ENCODE measurements around the gene PSG3.
"Not testable (repeated sequence)": the region's sequence is repeated elsewhere in the genome, so short reads cannot be mapped to it uniquely, and the experiment has no call there.

The PSG3 gene

DNA sequence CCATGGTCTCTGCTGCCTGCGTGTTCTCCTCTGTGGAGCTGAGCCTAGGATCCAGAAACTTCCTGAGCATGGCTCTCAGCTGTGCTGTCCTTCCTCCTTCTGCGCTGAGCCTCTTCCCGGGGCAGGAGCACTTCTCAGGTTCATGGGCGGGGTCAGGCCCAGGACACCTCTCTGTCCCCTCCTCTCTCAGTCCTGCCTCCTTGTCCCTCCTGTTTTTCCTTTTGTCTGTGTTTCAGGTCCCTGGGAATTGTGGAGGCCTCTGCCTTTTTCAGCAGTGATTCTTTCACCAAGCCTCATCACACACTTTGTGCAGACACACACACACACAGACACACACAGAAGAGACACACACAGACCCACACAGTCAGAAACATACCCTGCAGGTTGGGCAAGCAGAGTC, at the start of gene PSG3:
Gene PSG3 (minus strand): TSS at position 101 of the 400 bp plus-strand sequence. CDS start 97 bp downstream, at position 4.
- DNase-seq (ENCODE audit: low read depth in 2 of 2), result not testable (repeated sequence)

DNA sequence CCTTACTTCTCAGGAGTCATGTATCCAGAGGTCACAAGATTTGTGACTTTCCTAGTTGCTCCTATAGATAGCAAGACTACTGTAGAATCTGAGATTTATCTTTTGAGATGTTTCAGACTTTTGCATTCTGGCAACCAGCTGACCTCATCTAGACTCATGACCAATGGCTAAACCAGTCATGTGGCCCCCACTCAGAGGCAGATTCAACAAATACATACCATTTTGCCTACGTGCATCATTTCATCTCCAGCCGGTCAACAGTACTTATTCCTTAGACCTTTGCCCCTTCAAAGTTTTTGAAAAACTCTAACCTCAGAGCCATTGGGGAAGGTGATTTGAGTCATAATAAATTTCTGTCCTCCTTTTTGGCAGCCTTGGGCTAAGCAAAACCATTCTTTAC, 48.5 kb upstream of the PSG3 start:
- DNase-seq (ENCODE audit: low read depth in 2 of 2), result not testable (repeated sequence)

DNA sequence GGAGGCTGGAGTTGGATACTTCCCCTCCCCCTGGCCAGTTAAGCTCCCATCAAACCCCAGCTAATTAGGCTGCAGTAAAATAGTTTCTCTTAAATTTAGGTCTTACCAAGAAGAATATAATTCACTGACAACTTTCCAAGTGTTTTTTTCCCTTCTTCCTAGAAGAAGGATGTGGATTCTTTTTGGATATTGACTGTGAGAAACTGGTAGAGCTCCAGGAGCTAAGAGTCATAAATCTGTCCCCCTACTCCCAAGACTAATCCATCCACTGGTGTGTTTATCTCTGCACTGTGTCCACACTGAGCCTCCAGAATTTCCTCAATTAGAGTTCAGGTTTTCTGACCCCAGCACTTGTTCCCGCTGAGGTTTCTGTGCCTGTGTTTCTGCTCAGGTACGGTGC, 47.5 kb upstream of the PSG3 start:
- not testable (repeated sequence) for DNase-seq (ENCODE audit: low read depth in 2 of 2)

DNA sequence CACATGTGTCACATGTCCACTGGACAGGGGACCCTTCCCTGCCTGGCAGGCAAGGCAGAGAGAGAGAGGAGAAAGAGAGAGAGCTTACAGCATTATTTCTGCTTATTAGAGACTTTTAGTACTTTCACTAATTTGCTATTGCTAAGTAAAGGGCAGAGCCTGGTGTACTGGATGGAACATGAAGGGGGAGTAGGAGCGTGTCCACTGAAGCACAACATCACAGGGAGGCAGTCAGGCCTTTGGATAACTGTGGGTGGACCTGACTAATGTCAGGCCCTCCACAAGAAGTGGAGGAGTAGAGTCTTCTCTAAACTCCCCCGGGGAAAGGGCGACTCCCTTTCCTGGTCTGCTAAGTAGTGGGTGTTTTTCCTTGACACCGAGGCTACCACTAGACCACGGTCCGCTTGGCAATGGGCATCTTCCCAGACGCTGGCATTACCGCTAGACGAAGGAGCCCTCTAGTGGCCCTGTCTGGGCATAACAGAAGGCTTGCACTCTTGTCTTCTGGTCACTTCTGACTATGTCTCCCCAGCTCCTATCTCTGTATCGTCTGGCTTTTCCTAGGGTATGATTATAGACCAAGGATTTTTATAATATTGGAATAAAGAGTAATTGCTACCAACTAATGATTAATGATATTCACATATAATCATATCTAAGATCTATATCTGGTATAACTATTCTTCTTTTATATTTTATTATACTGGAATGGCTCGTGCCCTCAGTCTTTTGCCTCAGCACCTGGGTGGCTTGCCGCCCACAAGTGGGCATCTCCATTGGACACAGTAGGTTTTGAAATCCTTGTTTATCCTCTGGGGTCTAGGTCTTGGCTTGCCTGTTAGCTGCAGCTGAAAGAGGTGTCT, 36.7 kb upstream of the PSG3 start:
- peak; percentile 9 to 12 for DNase-seq (ENCODE audit: low read depth in 2 of 2)

DNA sequence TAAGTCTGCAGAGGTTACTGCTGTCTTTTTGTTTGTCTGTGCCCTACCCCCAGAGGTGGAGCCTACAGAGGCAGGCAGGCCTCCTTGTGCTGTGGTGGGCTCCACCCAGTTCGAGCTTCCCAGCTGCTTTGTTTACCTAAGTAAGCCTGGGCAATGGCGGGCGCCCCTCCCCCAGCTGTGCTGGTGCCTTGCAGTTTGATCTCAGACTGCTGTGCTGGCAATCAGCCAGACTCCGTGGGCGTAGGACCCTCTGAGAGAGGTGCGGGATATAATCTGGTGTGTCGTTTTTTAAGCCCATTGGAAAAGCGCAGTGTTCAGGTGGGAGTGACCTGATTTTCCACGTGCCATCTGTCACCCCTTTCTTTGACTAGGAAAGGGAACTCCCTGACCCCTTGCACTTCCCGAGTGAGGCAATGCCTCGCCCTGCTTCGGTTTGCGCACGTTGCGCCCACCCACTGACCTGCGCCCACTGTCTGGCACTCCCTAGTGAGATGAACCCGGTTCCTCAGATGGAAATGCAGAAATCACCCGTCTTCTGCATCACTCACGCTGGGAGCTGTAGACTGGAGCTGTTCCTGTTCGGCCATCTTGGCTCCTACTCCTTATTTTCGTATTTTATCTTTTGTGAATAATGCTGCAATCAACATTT, 34.4 kb upstream of the PSG3 start:
- not testable (repeated sequence) for DNase-seq (ENCODE audit: low read depth in 2 of 2)

DNA sequence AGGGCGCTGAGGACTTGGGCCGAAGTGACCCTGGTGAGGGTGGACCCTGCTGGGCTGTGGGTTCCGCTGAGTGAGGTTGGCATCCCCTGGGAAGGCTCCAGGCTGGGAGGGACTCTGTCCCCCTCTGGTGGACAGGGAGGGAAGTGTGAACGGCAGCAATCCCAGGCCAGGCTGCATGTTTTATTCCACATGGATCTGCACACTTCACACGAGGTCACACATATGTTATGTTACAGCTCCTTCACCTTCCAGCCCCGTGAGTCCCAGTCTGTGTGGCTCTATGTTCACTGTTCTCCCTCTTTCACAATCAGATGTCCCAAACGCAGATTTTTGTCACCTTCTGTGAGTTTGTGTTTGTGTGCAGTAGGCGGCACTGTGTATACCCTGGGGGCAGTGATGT, 27.0 kb upstream of the PSG3 start:
- DNase-seq (ENCODE audit: low read depth in 2 of 2), result not testable (repeated sequence)

DNA sequence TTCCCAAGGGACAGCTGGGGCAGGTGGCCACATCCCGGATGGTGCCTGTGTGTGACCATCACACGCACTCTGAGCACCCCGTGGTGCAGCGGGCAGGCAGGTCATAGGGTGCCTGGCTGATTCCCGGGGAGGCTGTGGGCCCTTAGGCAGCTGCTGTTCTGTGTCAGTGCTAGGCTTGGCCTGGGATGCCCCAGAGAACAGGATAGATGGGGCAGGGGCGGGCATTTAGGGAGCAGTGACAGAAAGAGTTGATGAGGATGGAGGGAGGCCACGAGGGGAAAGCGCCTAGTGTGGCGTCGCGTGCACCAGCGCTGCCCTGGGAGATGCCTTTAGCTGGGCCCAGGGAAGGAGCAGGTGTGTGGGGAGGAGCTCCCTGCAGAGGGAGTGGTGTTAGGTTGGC, 26.6 kb upstream of the PSG3 start:
- not testable (repeated sequence) for DNase-seq (ENCODE audit: low read depth in 2 of 2)

DNA sequence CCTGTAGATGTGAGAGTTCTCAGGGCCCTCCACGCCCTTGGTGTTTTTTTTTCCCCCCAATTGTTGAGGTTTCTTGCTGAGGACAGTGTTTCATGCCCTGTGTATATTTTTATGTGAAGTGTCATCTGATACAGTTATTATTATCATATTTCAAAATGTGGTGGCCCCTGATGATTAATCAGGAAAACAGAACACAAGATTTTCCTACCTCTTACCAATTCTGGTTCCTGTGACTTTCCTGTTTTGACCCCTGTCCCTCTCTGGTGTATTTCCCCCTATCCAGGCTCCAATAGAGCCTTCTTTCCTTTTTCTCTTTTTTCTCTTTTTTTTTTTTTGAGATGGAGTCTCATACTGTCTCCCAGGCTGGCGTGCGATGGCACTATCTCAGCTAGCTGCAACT, 24.6 kb upstream of the PSG3 start:
- no peak for DNase-seq (ENCODE audit: low read depth in 2 of 2)

DNA sequence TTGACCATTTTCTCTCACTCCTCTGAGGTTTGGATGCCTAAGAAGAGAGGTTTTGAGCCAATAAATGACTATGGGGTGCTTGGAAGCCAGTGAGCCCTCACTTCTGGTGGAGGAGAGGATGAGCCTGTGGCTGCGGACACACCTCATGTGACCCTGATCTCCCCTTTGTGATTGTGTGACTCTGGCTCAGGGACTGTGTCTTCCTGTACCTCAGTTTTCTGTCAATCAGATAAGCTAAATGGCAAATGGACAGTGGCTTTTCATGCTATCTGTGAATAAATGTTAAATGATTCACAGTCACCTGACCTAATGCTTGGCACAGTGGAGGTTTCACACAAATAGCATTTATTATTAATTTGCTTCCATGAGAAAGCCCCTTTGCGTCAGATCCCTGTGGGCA, 22.5 kb upstream of the PSG3 start:
- DNase-seq (ENCODE audit: low read depth in 2 of 2), result no peak

DNA sequence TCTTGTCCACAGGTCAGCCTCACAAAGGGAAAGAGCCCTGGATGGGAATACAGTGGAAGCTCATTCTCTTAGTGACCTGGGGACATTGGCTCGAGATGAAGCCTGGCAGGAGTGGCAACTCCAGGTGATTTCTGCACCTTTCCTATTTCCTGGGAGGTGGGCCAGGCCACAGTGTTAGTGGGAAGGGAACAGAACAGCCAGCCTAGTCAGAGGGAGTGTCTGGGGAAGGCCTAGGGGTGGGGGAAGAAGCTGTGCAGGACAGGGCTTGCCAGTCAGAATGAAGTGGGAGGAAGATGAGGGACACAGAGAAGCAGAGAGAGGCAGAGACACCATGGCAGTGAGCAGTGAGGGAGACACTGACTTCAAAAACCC, 21.6 kb upstream of the PSG3 start:
- DNase-seq (ENCODE audit: low read depth in 2 of 2), result not testable (repeated sequence)

DNA sequence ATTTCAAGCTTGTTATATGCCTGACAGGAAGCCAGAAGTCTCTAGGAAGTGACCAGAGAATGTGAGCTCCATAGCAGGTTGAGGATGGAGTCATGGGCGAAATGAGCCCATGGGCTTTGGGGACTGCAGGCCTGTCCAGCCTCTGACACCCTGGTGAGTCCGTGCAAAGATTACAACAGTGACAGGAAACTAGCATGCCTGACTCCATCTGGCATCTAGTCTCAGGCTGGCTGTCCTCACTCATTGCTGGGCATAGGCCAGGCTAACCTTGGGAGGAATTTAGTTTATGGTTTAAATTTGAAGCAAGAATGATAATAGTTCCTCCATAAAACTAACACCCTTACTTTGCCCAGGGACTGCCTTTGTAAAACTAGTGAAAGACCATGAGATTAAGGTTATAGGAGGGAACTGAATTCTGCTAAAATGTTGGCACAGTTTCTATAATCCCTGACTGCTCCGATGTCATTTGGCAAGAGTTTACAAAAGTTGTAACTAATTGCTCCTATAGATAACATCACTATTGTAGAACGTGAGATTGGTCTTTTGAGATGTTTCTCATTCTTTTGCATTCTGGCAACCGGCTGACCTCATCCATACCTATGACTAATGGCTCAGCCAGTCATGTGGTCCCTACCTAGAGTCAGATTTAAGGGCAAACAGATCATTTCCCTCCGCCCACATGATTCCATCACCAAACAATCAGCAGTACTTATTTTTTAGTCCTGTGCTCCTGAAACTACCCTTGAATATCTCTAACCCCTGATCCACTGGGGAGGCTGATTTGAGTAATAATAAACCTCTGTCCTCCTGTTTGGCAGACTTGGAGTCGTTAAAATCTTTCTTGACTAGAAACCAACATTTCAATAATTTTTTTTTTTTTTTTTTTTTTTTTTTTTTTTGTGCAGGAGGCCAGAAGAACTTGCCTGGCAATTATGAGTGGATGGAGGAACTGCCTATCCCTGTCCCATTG, 21.0 kb upstream of the PSG3 start:
- peak; percentile 58 to 62 for DNase-seq (ENCODE audit: low read depth in 2 of 2)

DNA sequence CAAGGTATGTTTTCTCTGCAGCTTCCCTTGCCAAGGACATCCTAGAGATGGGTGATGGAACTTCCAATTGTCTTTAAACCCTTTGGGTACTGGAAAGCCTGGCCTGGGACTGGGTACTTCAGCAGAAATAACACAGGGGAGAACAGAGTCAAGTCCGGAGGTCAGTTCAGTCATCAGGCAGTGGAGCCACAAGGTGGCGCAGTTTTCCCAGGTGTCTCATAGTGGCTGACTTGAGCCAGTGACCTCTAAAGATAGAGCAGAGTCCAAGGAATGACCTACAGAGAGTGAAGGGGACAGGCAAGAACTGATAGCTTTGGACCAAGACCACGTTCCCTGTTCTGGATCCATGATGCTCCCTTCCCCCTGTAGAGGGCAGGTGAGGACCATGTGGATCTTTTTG, 18.4 kb upstream of the PSG3 start:
- DNase-seq (ENCODE audit: low read depth in 2 of 2), result not testable (repeated sequence)

DNA sequence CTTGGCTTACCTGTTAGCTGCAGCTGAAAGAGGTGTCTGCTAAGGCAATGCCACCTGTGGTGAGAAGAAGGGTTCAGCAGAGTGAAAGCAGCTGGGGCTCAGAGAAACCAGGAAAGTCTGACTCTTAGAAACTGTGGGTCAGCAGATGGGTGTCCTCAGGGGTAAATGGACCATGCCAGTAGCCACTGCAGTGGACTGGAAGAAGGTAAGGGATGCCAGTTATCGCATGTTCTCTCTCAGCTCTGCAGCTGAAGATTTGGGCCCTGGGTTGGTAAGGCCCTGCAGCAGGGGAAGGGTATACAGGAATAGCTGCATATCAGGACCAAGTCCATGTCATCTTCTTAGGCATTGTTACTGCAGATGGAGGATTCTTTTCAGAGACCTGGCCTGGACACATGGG, 12.0 kb upstream of the PSG3 start:
- not testable (repeated sequence) for DNase-seq (ENCODE audit: low read depth in 2 of 2)

DNA sequence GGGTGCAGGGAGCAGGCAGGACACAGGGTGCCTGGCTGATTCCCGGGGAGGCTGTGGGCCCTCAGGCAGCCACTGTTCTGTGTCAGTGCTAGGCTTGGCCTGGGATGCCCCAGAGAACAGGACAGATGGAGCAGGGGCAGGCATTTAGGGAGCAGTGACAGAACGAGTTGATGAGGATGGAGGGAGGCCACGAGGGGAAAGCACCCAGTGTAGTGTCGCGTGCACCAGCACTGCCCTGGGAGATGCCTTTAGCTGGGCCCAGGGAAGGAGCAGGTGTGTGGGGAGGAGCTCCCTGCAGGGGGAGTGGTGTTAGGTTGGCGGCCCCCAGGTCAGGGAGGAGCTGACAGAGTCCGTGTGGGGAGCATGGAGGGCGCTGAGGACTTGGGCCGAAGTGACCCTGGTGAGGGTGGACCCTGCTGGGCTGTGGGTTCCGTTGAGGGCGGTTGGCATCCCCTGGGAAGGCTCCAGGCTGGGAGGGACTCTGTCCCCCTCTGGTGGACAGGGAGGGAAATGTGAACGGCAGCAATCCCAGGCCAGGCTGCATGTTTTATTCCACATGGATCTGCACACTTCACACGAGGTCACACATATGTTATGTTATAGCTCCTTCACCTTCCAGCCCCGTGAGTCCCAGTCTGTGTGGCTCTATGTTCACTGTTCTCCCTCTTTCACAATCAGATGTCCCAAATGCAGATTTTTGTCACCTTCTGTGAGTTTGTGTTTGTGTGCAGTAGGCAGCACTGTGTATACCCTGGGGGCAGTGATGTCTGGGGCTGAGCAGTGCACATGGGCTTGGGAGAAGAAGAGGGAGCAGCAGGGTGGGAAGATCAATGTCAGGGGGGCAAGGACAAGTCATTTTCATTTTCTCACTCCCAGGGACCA, 1.7 kb upstream of the PSG3 start:
- not testable (repeated sequence) for DNase-seq (ENCODE audit: low read depth in 2 of 2)

DNA sequence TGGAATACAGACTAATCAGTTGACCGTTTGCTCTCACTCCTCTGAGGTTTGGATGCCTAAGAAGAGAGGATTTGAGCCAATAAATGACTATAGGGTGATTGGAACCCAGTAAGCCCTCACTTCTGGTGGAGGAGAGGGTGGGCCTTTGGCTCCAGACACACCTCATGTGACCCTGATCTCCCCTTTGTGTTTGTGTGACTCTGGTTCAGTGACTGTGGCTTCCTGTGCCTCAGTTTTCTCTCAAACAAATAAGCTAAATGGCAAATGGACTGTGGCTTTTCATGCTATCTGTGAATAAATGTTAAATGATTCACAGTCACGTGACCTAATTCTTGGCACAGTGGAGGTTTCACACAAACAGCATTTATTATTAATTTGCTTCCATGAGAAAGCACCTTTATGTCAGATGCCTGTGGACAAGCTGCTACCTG, 2.7 kb downstream of the PSG3 start:
- DNase-seq (ENCODE audit: low read depth in 2 of 2), result not testable (repeated sequence)

DNA sequence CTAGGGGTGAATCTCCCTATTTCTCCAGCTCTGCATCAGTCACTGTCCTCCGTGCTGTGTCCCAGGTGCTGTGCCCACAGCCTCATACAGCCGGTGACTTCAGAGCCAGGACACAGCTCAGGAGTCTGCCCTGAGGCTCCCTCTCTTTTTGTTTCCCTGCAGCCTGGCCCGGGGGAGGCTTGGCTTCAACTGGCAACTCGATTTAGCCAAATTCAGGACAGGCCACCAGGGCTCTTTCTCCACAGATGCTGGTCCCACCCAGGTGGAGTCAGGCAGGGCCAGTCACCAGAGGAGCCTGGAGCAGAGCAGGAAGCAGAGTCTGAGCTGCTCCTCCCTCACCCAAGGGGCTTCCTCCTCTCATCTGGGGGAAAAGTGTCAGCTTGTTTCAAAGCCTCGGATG, 11.9 kb downstream of the PSG3 start:
- DNase-seq (ENCODE audit: low read depth in 2 of 2), result not testable (repeated sequence)

DNA sequence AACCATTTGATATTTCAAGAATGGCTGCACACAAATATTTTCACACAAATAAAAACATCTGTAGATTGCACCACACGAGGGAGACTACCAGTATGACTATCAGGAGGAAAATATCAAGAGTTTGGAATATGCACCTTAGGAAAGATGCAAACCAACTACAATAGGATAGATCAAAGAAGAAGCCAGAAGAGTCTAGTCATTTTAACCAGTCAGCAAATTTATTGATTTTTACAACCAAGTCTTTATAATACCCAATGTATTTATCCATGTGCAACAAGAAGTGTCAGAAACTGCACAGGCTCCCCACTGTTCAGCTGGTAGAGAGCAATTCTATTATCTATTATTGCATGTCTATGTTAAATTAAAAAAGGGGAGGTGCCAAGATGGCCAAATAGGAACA, 26.3 kb downstream of the PSG3 start:
- DNase-seq (ENCODE audit: low read depth in 2 of 2), result not testable (repeated sequence)

DNA sequence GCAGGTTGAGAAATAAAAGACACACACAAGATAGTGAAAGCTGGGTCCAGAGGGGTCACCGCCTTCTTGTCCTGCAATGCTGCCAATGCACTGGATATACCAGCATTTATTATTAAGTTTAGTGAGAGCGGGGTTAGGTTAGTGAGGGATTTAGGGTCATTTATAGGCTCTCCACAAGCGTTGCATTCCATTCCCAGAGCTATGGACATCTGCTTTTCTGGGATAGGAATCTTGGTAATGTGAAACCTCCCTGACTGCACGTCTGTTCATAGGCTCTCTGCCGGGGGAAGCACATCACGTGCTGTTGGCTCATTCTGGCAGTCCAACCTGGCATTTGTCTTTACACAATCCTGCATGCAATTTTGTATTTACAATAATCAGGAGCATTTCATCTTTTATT, 27.5 kb downstream of the PSG3 start:
- not testable (repeated sequence) for DNase-seq (ENCODE audit: low read depth in 2 of 2)

DNA sequence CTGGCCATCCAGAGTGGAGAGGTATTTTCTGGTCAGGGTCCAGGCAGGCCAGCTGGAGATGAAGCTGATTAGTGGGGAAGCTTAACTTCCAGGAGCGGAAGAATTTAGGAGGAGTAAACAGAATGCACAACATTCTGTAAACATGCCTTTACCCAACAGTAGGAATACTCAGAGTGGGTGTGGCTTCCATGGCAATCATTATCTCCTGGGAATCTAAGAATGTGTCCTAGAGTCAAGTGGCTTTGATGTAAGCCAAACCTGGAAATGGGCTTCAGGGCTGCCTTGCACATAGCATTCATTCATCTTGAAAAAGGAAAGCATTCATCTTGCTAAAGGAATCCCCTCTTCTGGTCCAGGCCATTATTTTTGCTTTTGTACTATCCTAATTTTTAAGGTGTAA, 29.3 kb downstream of the PSG3 start:
- DNase-seq (ENCODE audit: low read depth in 2 of 2), result not testable (repeated sequence)

DNA sequence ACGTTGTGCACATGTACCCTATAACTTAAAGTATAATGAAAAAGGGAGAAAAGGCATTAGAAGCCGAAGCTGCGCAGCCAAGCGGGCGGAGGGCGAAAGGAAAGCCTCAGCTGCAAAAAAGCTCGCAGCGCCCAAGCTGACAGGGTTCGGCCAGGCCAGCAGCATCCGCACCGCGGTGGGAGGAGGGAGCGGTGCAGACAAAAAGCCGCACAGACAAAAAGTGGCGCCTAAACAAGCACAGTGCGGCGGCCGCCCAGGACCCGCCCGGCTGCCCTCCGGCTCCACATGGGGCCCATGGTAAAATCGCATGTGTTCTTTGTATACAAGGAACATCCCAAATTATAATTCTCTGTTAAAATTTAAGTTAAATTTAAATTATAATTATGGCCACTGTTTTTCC, 42.4 kb downstream of the PSG3 start:
- no peak for DNase-seq (ENCODE audit: low read depth in 2 of 2)
